Activated T-helper 2 cell treated with anti-CD3 and anti-CD28 coated beads, Interferon-gamma antibody, Interleukin-2, Interleukin-4, amounts not matched to agents 10 μg/mL and 5 μg/mL and 100 μg/mL, durations not matched to agents 14 hours and 24 hours and 36 hours (primary cell): ENCODE data around the gene C19orf18. TPM values are rescaled to one million over a fixed set of nuclear protein-coding genes. Genes with fewer than 3 reads are reported as not detected.
A peak's percentile ranks its signal among the peaks of the same experiment; 100 is the strongest.
"Not testable (repeated sequence)": the region's sequence is repeated elsewhere in the genome, so short reads cannot be mapped to it uniquely, and the experiment has no call there.

Source experiments
- DNase-seq: peaks from one replicate; pipeline ENCODE4 v3.0.0; 2021; ENCODE audit warnings: low spot score
- H3K27ac Mint-ChIP-seq: one replicate; pipeline ENCODE4 v1.8.0; 2021; ENCODE audit warnings: mixed read lengths
- H3K27me3 Mint-ChIP-seq: one replicate; pipeline ENCODE4 v1.8.0; 2021; ENCODE audit warnings: low read depth, mixed read lengths
- H3K36me3 Mint-ChIP-seq: one replicate; pipeline ENCODE4 v1.8.0; 2021; ENCODE audit warnings: low read depth, mixed read lengths
- H3K4me1 Mint-ChIP-seq: one replicate; pipeline ENCODE4 v1.8.0; 2021; ENCODE audit warnings: low read depth, mixed read lengths
- H3K4me3 Mint-ChIP-seq: one replicate; pipeline ENCODE4 v1.8.0; 2021; ENCODE audit warnings: low read depth, mild to moderate bottlenecking, moderate library complexity, mixed read lengths
- H3K9me3 Mint-ChIP-seq: one replicate; pipeline ENCODE4 v1.8.0; 2021; ENCODE audit warnings: mixed read lengths
- intact Hi-C: fragments of 100-400 bp; cut with micrococcal nuclease; formaldehyde crosslinking; loops from one replicate; pipeline ENCODE4 v1.15.1; 2023
- total RNA-seq: library from RNA; stranded (reverse); gene quantifications from 2 replicates; pipeline ENCODE4 v1.2.3, GENCODE V29; 2022

C19orf18 gene
- 0.21 TPM in 1 of 2 replicates, not detected in the other for total RNA-seq

GRCh38 chr19:57974434-57974833 is at the start of gene C19orf18:
Gene C19orf18 (minus strand): TSS chr19:57974534. CDS start chr19:57974432, 102 bp downstream.
- peaks cover 25% of the 10 kb centered on the region for H3K36me3 Mint-ChIP-seq
- no peaks in the 10 kb centered on the region for H3K27me3 Mint-ChIP-seq
- no peak within 1 kb of the TSS for H3K27ac Mint-ChIP-seq
- intact Hi-C loops, result no loop called here
- H3K4me1 Mint-ChIP-seq, result no peaks in the 10 kb centered on the region
- H3K9me3 Mint-ChIP-seq, result peaks cover 79% of the 10 kb centered on the region
- no peak for DNase-seq
- no peak within 1 kb of the TSS for H3K4me3 Mint-ChIP-seq

DNA sequence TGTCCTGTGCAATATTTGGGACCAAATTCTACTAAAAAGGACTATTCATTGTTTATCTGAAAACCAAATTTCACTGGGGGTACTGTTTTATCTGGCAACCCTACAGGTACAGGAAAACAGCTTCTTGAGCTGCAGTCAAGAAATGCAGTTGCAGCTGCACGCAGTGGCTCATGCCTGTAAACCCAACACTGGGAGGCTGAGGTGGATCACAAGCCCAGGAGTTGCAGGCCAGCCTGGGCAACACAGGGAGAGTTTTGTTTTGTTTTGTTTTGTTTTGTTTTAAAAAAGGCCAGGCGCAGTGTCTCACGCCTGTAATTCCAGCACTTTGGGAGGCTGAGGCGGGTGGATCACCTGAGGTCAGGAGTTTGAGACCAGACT is 47.9 kb upstream of the C19orf18 start:
- Mint-ChIP-seq H3K36me3 (peaks cover 3% of the 10 kb centered on the region), H3K27me3 (no peaks in the 10 kb centered on the region), H3K27ac (no peak overlapping the region), H3K9me3 (peaks cover 61% of the 10 kb centered on the region), H3K4me1 (no peaks in the 10 kb centered on the region), H3K4me3 (no peak overlapping the region)
- intact Hi-C loops, result no loop called here
- DNase-seq, result no peak

GRCh38 chr19:58021541-58022282 is 47.4 kb upstream of the C19orf18 start:
- intact Hi-C loops, result no loop called here
- Mint-ChIP-seq H3K36me3 (peaks cover 3% of the 10 kb centered on the region), H3K4me3 (no peak overlapping the region), H3K9me3 (peaks cover 56% of the 10 kb centered on the region), H3K4me1 (no peaks in the 10 kb centered on the region), H3K27ac (no peak overlapping the region), H3K27me3 (no peaks in the 10 kb centered on the region)
- no peak for DNase-seq

- intact Hi-C loops, result no loop called here
- no peaks in the 10 kb centered on the region for H3K4me1 Mint-ChIP-seq
- no peak for DNase-seq
Measured at GRCh38 chr19:58020129-58020528, 45.8 kb upstream of the C19orf18 start.

GRCh38 chr19:58014141-58014540 is 39.8 kb upstream of the C19orf18 start:
- peaks cover 48% of the 10 kb centered on the region for H3K9me3 Mint-ChIP-seq
- H3K36me3 Mint-ChIP-seq, result no peaks in the 10 kb centered on the region
- H3K4me1 Mint-ChIP-seq, result no peaks in the 10 kb centered on the region
- intact Hi-C loops, result no loop called here
- H3K27me3 Mint-ChIP-seq, result no peaks in the 10 kb centered on the region
- H3K4me3 Mint-ChIP-seq, result no peak overlapping the region
- no peak overlapping the region for H3K27ac Mint-ChIP-seq
- no peak for DNase-seq

More at GRCh38 chr19:58020129-58020528, 45.8 kb upstream of the C19orf18 start:
- no peak overlapping the region for H3K27ac Mint-ChIP-seq
- H3K4me3 Mint-ChIP-seq, result no peak overlapping the region
- peaks cover 51% of the 10 kb centered on the region for H3K9me3 Mint-ChIP-seq
- peaks cover 3% of the 10 kb centered on the region for H3K36me3 Mint-ChIP-seq
- H3K27me3 Mint-ChIP-seq, result no peaks in the 10 kb centered on the region

DNA sequence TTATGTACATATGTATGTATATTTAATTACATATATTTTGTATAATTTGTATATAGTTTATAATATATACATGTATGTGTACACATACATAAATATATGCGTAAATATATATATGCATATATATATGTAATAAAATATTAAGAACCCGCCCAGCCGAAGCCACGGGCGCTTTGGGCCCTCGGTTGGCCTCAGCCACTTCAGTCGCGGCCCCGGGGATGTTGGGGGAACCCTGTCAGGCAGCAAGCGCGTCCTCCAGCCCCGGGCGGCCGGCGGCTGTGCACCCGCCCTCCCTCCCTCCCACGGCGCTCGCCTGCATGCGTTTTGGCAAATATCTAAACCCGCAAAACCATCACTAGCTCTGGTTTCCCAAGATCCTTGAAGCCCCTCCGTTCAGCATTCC is 36.2 kb upstream of the C19orf18 start:
- Mint-ChIP-seq H3K4me3 (no peak overlapping the region), H3K9me3 (peaks cover 61% of the 10 kb centered on the region)

DNA sequence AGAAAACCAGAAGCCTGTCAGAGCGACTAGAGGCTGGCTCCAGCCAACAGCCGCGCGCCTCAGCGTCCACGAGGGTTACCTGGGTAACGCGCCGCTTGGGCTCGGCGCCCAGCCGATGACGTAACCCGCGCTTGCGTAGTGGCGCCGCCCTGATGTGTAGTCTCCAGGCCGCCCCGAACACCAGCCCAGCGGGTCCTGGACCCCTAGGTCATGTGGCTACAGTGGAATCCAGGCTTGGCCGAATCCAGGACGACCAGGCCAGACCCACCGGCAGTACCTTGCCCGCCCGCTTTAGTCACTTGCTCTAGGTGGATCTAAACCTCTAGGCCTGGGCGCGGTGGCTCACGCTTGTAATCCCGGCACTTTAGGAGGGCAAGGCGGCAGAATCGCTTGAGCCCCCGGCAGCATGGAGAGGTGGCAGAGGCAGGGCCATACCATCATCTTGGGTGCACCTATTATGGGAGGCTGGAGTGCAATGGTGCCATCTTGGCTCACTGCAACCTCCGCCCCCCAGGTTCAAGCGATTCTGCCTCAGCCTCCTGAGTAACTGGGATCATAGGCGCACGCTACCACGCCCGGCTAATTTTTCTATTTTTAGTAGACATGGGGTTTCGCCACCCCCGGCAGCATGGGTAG is 35.5 kb upstream of the C19orf18 start:
- H3K9me3 Mint-ChIP-seq, result peaks cover 65% of the 10 kb centered on the region
- intact Hi-C loops, result no loop called here
- H3K27ac Mint-ChIP-seq, result no peak overlapping the region
- peak overlapping the region; percentile 77 for H3K4me3 Mint-ChIP-seq
- peaks cover 2% of the 10 kb centered on the region for H3K4me1 Mint-ChIP-seq
- no peaks in the 10 kb centered on the region for H3K27me3 Mint-ChIP-seq
- DNase-seq, result peak; percentile 65
- H3K36me3 Mint-ChIP-seq, result peaks cover 35% of the 10 kb centered on the region

More for the DNA sequence above, 36.2 kb upstream of the C19orf18 start:
- peaks cover 2% of the 10 kb centered on the region for H3K4me1 Mint-ChIP-seq
- no peak for DNase-seq
- intact Hi-C loops, result no loop called here
- H3K27ac Mint-ChIP-seq, result no peak overlapping the region
- H3K27me3 Mint-ChIP-seq, result no peaks in the 10 kb centered on the region
- H3K36me3 Mint-ChIP-seq, result peaks cover 28% of the 10 kb centered on the region

DNA sequence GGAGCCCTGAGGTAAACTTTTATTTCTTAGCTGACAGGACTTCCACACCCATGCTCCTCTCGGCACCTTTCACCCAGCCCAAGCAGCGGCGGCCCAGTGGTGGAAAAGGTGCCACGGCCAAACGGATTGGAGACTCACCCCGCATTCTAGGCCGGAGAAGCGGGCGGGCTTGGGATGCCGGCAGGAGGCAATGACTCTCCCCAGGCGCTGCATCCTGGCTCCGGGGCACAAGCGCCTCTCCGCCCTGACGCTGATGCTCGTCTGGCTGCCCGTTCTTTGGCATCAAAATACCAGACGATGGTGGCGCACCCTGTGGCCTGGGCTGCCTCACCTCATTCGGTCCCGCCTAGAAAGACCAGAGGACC is 34.9 kb upstream of the C19orf18 start:
- DNase-seq, result no peak
- Mint-ChIP-seq H3K4me1 (peaks cover 6% of the 10 kb centered on the region), H3K36me3 (peaks cover 40% of the 10 kb centered on the region), H3K27ac (no peak overlapping the region), H3K9me3 (peaks cover 68% of the 10 kb centered on the region), H3K4me3 (peak overlapping the region; percentile 77), H3K27me3 (no peaks in the 10 kb centered on the region)
- intact Hi-C loops, result no loop called here

DNA sequence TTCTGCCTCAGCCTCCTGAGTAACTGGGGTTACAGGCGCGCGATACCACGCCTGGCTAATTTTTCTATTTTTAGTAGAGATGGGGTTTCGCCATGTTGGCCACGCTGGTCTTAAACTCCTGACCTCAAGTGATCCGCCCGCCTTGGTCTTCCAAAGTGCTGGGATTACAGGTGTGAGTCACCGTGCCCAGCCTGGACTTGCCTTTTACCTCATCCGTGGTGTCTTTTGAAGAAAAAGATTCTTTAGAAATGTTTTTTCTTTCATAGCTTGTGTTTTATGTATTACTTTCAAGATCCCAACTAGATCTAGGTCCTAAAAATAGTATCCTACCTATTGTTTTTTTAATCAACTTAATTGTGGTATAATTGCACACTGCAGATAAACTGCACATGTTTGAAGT is 34.5 kb upstream of the C19orf18 start:
- H3K4me1 Mint-ChIP-seq, intact Hi-C loops, H3K27me3 Mint-ChIP-seq, H3K27ac Mint-ChIP-seq, DNase-seq: not testable (repeated sequence)
- H3K36me3 Mint-ChIP-seq, result peaks cover 44% of the 10 kb centered on the region
- H3K4me3 Mint-ChIP-seq, result peak overlapping the region; percentile 77
- H3K9me3 Mint-ChIP-seq, result peaks cover 70% of the 10 kb centered on the region

- H3K4me1 Mint-ChIP-seq, result peaks cover 6% of the 10 kb centered on the region
- no peak overlapping the region for H3K4me3 Mint-ChIP-seq
- peaks cover 56% of the 10 kb centered on the region for H3K36me3 Mint-ChIP-seq
- H3K27ac Mint-ChIP-seq, result no peak overlapping the region
- H3K27me3 Mint-ChIP-seq, result no peaks in the 10 kb centered on the region
- intact Hi-C loops, result no loop called here
- DNase-seq, result no peak
- peaks cover 66% of the 10 kb centered on the region for H3K9me3 Mint-ChIP-seq
Measured at GRCh38 chr19:58007285-58007684, 33.0 kb upstream of the C19orf18 start.

- H3K36me3 Mint-ChIP-seq, result peaks cover 90% of the 10 kb centered on the region
- H3K27ac Mint-ChIP-seq, result peak overlapping the region; percentile 73
- peak overlapping the region; percentile 80 for H3K4me3 Mint-ChIP-seq
- intact Hi-C loops, result loop anchor here (2.0 to 5.0 kb wide), 2 partner anchors 152 to 321 kb away; partner anchors contain the start of gene ZNF551
- DNase-seq, result no peak
- no peaks in the 10 kb centered on the region for H3K27me3 Mint-ChIP-seq
- H3K9me3 Mint-ChIP-seq, result peaks cover 78% of the 10 kb centered on the region
- H3K4me1 Mint-ChIP-seq, result peaks cover 12% of the 10 kb centered on the region
Measured at GRCh38 chr19:58003174-58003828, 29.0 kb upstream of the C19orf18 start.

DNA sequence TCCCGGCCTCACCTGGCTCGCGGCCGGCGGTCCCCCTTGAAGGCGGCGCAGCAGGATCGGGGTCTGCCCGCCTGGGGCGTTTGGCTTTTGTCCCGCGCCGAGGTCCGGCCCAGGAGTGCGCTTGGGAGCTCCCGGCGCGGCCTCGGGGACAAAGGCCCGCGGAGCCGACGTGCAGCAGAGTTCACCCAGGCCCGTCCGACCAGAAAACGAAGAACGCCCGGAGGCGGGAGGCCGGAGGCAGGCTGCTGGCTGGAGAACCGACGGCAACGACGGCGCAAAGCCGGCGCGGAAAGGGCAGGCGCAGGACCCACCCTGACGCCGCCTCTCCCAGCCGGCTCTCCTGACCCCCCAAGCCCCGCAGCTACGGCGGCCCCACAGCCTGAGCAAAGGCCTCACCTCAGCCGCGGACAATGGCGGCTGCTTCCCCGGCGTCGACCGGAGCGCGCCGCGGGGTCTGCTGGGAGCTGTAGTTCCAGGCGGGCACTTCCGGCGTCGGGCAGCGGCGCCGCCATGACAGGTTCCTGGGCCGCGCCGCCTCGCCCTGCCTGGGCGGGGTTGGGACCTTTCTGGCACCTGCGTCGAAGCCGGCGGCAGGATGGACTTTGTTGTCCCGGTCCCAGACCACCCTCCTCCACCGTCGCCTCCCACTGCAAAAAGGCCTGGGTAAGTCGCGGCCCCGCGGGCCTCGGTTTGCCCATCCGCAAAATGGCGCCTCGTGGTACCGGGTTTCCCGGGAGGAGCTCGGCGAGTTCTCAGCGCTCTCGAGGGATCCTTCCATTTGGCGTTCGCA is 28.2 kb upstream of the C19orf18 start, which contains the start of gene ZNF606:
Gene ZNF606 (minus strand): TSS at position 437 of the 790 bp plus-strand sequence. CDS start 1,501 bp downstream, outside the sequence.
- Mint-ChIP-seq H3K36me3 (peaks cover 93% of the 10 kb centered on the region), H3K27ac (peak within 1 kb of the TSS; percentile 73), H3K4me3 (peak within 1 kb of the TSS; percentile 80), H3K9me3 (peaks cover 80% of the 10 kb centered on the region), H3K27me3 (no peaks in the 10 kb centered on the region), H3K4me1 (peaks cover 12% of the 10 kb centered on the region)
- peak; percentile 80 for DNase-seq
- intact Hi-C loops, result loop anchor here (1.0 to 5.0 kb wide), 3 partner anchors 55 to 320 kb away; partner anchors contain the start of genes ZNF256 and ZNF551
